Stomach (tissue), 4 donors: ENCODE data around the gene TSHZ2.

ENCODE experiments used
- CTCF ChIP-seq, 7 experiments: fragments of 450-650 bp in 4 of 7; fragments of 200-600 bp in 3 of 7; sonication (generic) in 3 of 7; IDR thresholded peaks; one replicate each; pipeline ENCODE4 v1.5.1; 2016 to 2019; ENCODE audit warnings: antibody characterized with exemption in 7 of 7, control low read depth in 2 of 7, mild to moderate bottlenecking in 1 of 7
- EP300 ChIP-seq: sonication (generic); formaldehyde crosslinking; IDR thresholded peaks from one replicate; pipeline ENCODE4 v1.6.1; 2017; ENCODE audit warnings: antibody characterized with exemption
- POLR2A ChIP-seq, 4 donors: fragments of 450-650 bp; IDR thresholded peaks; one replicate each; pipeline ENCODE4 v1.6.1; 2016; ENCODE audit warnings: antibody characterized with exemption in 4 of 4, control low read depth in 2 of 4, mild to moderate bottlenecking in 1 of 4, moderate library complexity in 1 of 4
- POLR2AphosphoS5 ChIP-seq, 3 donors: sonication (generic); formaldehyde crosslinking; IDR thresholded peaks; one replicate each; pipeline ENCODE4 v1.6.1; 2016; ENCODE audit warnings: antibody characterized with exemption in 3 of 3

- TF ChIP-seq CTCF (IDR thresholded peaks at IDR 0.05) = no peak
- no peak for TF ChIP-seq POLR2A (IDR thresholded peaks at IDR 0.05)
- no peak for TF ChIP-seq POLR2AphosphoS5 (IDR thresholded peaks at IDR 0.05)
- no peak for TF ChIP-seq EP300
Observed at GRCh38 chr20:53044296-53044695, 72.1 kb downstream of the TSHZ2 start.
